Superior temporal gyrus (tissue), 1 donor: Measurements from ENCODE around the gene MRPS9.
A peak's percentile ranks its signal among the peaks of the same experiment; 100 is the strongest.

Source experiments
- DNase-seq: peaks from one replicate; pipeline ENCODE4 v3.0.0-alpha.2; 2016; ENCODE audit errors: extremely low spot score

The MRPS9 gene

GRCh38 chr2:105118960-105119359 is 81.1 kb downstream of the MRPS9 start:
- no peak for DNase-seq

GRCh38 chr2:105121434-105121833 is 83.6 kb downstream of the MRPS9 start:
- no peak for DNase-seq

- DNase-seq, result no peak
Observed at GRCh38 chr2:105125428-105125827, 87.6 kb downstream of the MRPS9 start.

GRCh38 chr2:105125920-105126319 is 88.1 kb downstream of the MRPS9 start:
- DNase-seq, result no peak

GRCh38 chr2:105126336-105126735 is 88.5 kb downstream of the MRPS9 start:
- DNase-seq, result no peak

GRCh38 chr2:105127289-105127915 is 89.5 kb downstream of the MRPS9 start:
- DNase-seq, result no peak

- DNase-seq, result no peak
Observed at GRCh38 chr2:105129722-105130232, 91.9 kb downstream of the MRPS9 start.

GRCh38 chr2:105130546-105130945 is 92.7 kb downstream of the MRPS9 start:
- DNase-seq, result no peak

- DNase-seq, result no peak
Observed at GRCh38 chr2:105134081-105134480, 96.2 kb downstream of the MRPS9 start.

GRCh38 chr2:105135436-105135835 is 97.6 kb downstream of the MRPS9 start:
- DNase-seq, result no peak

GRCh38 chr2:105136394-105136793 is 98.5 kb downstream of the MRPS9 start:
- DNase-seq, result no peak

- no peak for DNase-seq
Observed at GRCh38 chr2:105138643-105139042, 100.8 kb downstream of the MRPS9 start.

- no peak for DNase-seq
Observed at GRCh38 chr2:105139556-105140239, 101.8 kb downstream of the MRPS9 start.

GRCh38 chr2:105140240-105140568 is 102.3 kb downstream of the MRPS9 start:
- no peak for DNase-seq

- no peak for DNase-seq
Observed at GRCh38 chr2:105141099-105141614, 103.3 kb downstream of the MRPS9 start.

GRCh38 chr2:105142239-105142638 is 104.4 kb downstream of the MRPS9 start:
- no peak for DNase-seq

- DNase-seq, result no peak
Observed at GRCh38 chr2:105143094-105143466, 105.2 kb downstream of the MRPS9 start.

- peak; percentile 25 for DNase-seq
Observed at GRCh38 chr2:105143467-105144151, 105.7 kb downstream of the MRPS9 start.

- DNase-seq, result no peak
Observed at GRCh38 chr2:105144152-105144940, 106.5 kb downstream of the MRPS9 start.

GRCh38 chr2:105144941-105145300 is 107.1 kb downstream of the MRPS9 start:
- DNase-seq, result no peak

GRCh38 chr2:105149272-105149671 is 111.4 kb downstream of the MRPS9 start:
- DNase-seq, result no peak
